Measurements from ENCODE around the gene PRKN.

PRKN gene

DNA sequence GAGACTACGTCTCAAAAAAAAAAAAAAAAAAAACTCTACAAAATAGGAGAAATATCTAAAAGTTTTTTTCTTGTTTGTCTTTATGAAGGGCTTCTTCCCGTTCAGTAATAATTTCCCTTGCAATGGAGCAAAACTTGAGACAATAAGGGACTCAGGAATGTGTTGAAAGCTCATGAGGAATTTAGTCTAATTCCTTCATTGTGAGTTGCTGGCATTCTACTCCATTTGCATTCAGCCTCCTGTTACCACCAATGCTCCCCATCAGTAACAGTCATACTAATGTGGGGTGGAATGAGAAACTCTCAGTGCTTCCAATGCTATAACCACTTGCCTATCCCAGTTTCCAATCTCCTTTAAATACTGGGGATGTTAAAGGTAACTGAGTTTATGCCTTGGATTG, 877.0 kb downstream of the PRKN start:
- H3K27me3 ChIP-seq (ENCODE audit: control insufficient read depth in 5 of 5, insufficient read depth in 4 of 5, low read length in 5 of 5): no peaks in the 10 kb centered on the region

DNA sequence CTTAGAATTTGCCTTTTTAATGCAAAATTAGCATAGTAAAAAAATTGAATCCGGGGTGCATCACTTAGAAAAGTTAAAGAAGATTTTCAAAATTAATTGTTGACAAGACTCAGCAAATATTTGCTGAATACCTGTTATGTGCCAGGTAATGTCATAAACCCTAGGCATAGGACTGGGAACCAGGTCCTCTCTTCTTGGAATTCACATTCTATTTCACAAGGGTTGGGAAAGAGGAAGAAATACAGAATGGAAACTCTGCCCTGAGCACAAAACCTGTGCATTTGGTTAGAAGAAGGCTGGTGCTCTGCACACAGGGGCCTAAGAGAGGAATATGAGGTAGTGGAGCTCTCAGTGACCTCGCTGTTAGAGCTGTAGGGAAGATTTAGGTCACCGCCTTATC, 879.9 kb downstream of the PRKN start:
- no peaks in the 10 kb centered on the region for H3K9me3 ChIP-seq (ENCODE audit: control insufficient read depth in 5 of 5, low read length in 5 of 5)
- H3K4me3 ChIP-seq (ENCODE audit: low read depth in 1 of 5, low read length in 5 of 5): no peak overlapping the region
- no peaks in the 10 kb centered on the region for H3K4me1 ChIP-seq (ENCODE audit: control insufficient read depth in 5 of 5, insufficient read depth in 5 of 5, low read length in 5 of 5)
- H3K36me3 ChIP-seq (ENCODE audit: control insufficient read depth in 5 of 5, insufficient read depth in 5 of 5, low read length in 5 of 5): no peaks in the 10 kb centered on the region
- H3K27me3 ChIP-seq (ENCODE audit: control insufficient read depth in 5 of 5, insufficient read depth in 4 of 5, low read length in 5 of 5): no peaks in the 10 kb centered on the region
- H3K9ac ChIP-seq (ENCODE audit: low read length in 5 of 5): no peak overlapping the region
- H3K27ac ChIP-seq (ENCODE audit: low read depth, low read length): no peak overlapping the region

More for the DNA sequence above, 877.0 kb downstream of the PRKN start:
- Histone ChIP-seq H3K4me1 (ENCODE audit: control insufficient read depth in 5 of 5, insufficient read depth in 5 of 5, low read length in 5 of 5) (no peaks in the 10 kb centered on the region), H3K4me3 (ENCODE audit: low read depth in 1 of 5, low read length in 5 of 5) (no peak overlapping the region), H3K36me3 (ENCODE audit: control insufficient read depth in 5 of 5, insufficient read depth in 5 of 5, low read length in 5 of 5) (no peaks in the 10 kb centered on the region), H3K9me3 (ENCODE audit: control insufficient read depth in 5 of 5, low read length in 5 of 5) (no peaks in the 10 kb centered on the region), H3K9ac (ENCODE audit: low read length in 5 of 5) (no peak overlapping the region), H3K27ac (ENCODE audit: low read depth, low read length) (no peak overlapping the region)

DNA sequence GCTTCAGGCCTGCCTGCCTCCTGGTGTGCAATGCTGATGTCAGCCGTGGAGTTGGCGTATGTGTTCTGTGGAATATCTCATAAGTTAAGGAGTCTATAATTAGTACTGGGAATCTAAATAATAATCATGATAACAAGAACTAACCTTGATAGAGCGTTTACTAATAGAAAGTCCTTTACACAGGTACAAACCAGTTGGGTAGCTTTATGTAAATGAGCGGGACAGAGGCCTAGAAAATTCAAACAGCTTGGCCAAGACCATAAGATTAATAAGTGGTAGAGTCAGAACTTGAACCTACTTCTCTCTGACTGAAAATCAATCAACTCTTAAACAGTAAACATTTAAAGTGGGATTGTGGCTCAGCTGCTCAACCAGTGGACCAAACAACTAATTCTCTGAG, 882.8 kb downstream of the PRKN start:
- H3K27me3 ChIP-seq (ENCODE audit: control insufficient read depth in 5 of 5, insufficient read depth in 4 of 5, low read length in 5 of 5): no peaks in the 10 kb centered on the region
- no peaks in the 10 kb centered on the region for H3K36me3 ChIP-seq (ENCODE audit: control insufficient read depth in 5 of 5, insufficient read depth in 5 of 5, low read length in 5 of 5)
- H3K27ac ChIP-seq (ENCODE audit: low read depth, low read length): no peak overlapping the region
- no peaks in the 10 kb centered on the region for H3K4me1 ChIP-seq (ENCODE audit: control insufficient read depth in 5 of 5, insufficient read depth in 5 of 5, low read length in 5 of 5)
- H3K9ac ChIP-seq (ENCODE audit: low read length in 5 of 5): no peak overlapping the region
- H3K9me3 ChIP-seq (ENCODE audit: control insufficient read depth in 5 of 5, low read length in 5 of 5): no peaks in the 10 kb centered on the region
- H3K4me3 ChIP-seq (ENCODE audit: low read depth in 1 of 5, low read length in 5 of 5): no peak overlapping the region

DNA sequence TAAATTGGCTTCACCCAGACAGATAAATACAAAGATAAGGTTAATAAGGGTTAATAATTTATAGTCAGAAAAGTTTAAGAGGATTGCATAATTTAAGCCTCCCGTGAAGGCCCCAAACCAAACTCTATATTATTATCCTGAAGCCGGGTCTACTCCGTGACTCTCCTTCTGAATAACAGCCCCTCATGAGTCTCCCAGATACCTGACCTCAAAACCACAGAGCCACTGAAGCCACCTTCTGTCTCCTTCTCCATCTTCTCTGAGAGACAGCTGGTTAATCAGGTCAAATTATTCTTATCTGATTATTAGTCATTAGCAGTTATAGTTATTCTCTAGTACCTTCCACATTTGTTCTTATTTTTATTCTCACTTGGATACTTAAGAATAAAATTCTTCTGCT, 884.5 kb downstream of the PRKN start:
- Histone ChIP-seq H3K36me3 (ENCODE audit: control insufficient read depth in 5 of 5, insufficient read depth in 5 of 5, low read length in 5 of 5) (no peaks in the 10 kb centered on the region), H3K9me3 (ENCODE audit: control insufficient read depth in 5 of 5, low read length in 5 of 5) (no peaks in the 10 kb centered on the region), H3K9ac (ENCODE audit: low read length in 5 of 5) (no peak overlapping the region), H3K27ac (ENCODE audit: low read depth, low read length) (no peak overlapping the region), H3K4me3 (ENCODE audit: low read depth in 1 of 5, low read length in 5 of 5) (no peak overlapping the region), H3K4me1 (ENCODE audit: control insufficient read depth in 5 of 5, insufficient read depth in 5 of 5, low read length in 5 of 5) (peaks cover 0 to 7% (median 0%) of the 10 kb centered on the region in 5 donors), H3K27me3 (ENCODE audit: control insufficient read depth in 5 of 5, insufficient read depth in 4 of 5, low read length in 5 of 5) (no peaks in the 10 kb centered on the region)

DNA sequence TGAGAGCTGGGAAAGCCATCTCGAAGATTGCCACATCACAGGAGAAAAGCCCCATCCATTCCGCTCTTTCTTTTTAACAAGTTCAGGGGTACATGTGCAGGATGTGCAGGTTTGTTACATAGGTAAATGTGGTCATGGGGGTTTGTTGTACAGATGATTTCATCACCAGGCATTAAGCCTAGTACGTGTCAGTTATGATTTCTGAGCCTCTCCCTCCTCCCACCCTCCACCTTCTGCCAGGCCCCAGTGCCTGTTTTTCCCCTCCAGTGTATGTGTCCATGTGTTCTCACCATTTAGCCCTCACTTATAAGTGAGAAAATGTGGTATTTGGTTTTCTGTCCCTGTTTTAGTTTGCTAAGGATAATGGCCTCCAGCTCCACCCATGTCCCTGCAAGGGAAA, 887.2 kb downstream of the PRKN start:
- Histone ChIP-seq H3K27me3 (ENCODE audit: control insufficient read depth in 5 of 5, insufficient read depth in 4 of 5, low read length in 5 of 5) (peaks cover 0 to under 1% (median 0%) of the 10 kb centered on the region in 5 donors), H3K4me1 (ENCODE audit: control insufficient read depth in 5 of 5, insufficient read depth in 5 of 5, low read length in 5 of 5) (peaks cover 0 to 7% (median 0%) of the 10 kb centered on the region in 5 donors)

DNA sequence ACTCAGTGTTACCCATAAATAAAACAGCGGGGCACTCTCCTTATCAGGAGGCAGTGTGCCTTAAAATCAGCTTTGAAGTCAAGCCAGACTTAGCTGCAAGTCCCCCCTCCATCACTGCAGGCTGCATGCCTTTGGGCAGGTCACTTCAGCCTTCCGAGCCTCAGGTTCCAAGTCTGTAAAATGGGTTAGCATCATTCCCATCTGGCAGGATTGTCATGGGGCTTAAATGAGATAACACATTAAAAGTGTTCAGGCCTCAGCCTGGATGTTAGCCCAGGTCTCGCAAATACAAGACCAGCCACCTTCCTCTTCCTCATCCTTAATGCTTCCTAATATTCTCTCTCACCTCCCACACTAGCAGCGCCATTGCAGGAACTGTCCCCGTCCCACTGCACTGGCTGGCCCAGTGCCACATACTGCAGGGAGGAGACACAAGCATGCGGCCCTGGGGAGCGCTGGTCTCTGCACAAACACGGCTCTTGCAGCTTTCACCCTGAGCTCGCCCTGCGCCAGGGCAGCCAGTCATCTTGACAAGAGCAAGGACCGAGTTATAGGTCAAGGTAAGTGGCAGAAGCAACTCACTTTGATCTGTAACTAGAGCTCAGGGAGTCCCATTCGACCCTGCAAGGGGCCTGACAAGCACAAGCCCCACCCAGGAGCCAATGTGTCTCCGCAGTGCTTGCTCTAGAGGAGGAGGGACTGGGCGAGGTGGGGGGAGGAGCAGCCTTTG, 889.1 kb downstream of the PRKN start:
- Histone ChIP-seq H3K9me3 (ENCODE audit: control insufficient read depth in 5 of 5, low read length in 5 of 5) (no peaks in the 10 kb centered on the region), H3K36me3 (ENCODE audit: control insufficient read depth in 5 of 5, insufficient read depth in 5 of 5, low read length in 5 of 5) (no peaks in the 10 kb centered on the region), H3K4me3 (ENCODE audit: low read depth in 1 of 5, low read length in 5 of 5) (no peak overlapping the region), H3K27me3 (ENCODE audit: control insufficient read depth in 5 of 5, insufficient read depth in 4 of 5, low read length in 5 of 5) (peaks cover 0 to 2% (median 0%) of the 10 kb centered on the region in 5 donors), H3K9ac (ENCODE audit: low read length in 5 of 5) (no peak overlapping the region), H3K4me1 (ENCODE audit: control insufficient read depth in 5 of 5, insufficient read depth in 5 of 5, low read length in 5 of 5) (peaks cover 0 to 7% (median under 1%) of the 10 kb centered on the region in 5 donors), H3K27ac (ENCODE audit: low read depth, low read length) (no peak overlapping the region)

More for the DNA sequence above, 887.2 kb downstream of the PRKN start:
- no peak overlapping the region for H3K27ac ChIP-seq (ENCODE audit: low read depth, low read length)
- H3K9ac ChIP-seq (ENCODE audit: low read length in 5 of 5): no peak overlapping the region
- H3K36me3 ChIP-seq (ENCODE audit: control insufficient read depth in 5 of 5, insufficient read depth in 5 of 5, low read length in 5 of 5): no peaks in the 10 kb centered on the region
- no peaks in the 10 kb centered on the region for H3K9me3 ChIP-seq (ENCODE audit: control insufficient read depth in 5 of 5, low read length in 5 of 5)
- no peak overlapping the region for H3K4me3 ChIP-seq (ENCODE audit: low read depth in 1 of 5, low read length in 5 of 5)

DNA sequence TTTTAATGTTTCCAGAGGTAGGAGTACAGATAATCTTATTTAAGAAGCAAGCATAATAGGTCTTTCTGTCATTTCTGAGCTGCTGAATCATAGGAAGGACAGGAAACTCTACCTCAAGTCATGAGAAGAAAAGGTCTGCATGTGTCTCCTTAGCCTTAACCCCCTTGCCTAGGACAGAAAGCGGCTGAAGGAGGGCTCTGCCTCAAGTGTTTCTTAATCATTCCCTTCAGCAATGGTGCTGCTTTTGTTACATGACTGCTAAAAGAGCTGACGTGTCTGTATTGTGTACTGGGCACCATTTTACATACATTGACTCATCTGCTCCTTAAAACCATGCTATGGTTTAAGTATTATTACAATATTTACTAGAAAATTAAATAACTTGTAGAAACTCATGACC, 889.7 kb downstream of the PRKN start:
- Histone ChIP-seq H3K9ac (ENCODE audit: low read length in 5 of 5) (no peak overlapping the region), H3K4me1 (ENCODE audit: control insufficient read depth in 5 of 5, insufficient read depth in 5 of 5, low read length in 5 of 5) (peaks cover 0 to 7% (median 3%) of the 10 kb centered on the region in 5 donors), H3K4me3 (ENCODE audit: low read depth in 1 of 5, low read length in 5 of 5) (no peak overlapping the region), H3K27ac (ENCODE audit: low read depth, low read length) (no peak overlapping the region), H3K36me3 (ENCODE audit: control insufficient read depth in 5 of 5, insufficient read depth in 5 of 5, low read length in 5 of 5) (no peaks in the 10 kb centered on the region), H3K27me3 (ENCODE audit: control insufficient read depth in 5 of 5, insufficient read depth in 4 of 5, low read length in 5 of 5) (peaks cover 0 to 2% (median 0%) of the 10 kb centered on the region in 5 donors), H3K9me3 (ENCODE audit: control insufficient read depth in 5 of 5, low read length in 5 of 5) (no peaks in the 10 kb centered on the region)

DNA sequence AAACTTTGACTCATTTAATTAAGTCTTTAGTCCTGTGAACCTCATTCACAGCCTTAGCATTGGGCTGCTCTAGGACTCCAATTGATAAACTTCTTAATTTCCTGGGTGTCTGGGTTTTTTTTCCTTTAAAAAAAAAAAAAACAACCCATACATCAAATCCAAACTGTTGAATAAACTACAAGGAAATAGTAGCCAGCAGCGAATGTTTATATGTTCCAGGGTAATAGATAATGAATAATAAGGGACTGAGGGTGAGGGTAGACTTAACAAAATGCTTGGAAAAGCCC, 890.2 kb downstream of the PRKN start:
- Histone ChIP-seq H3K9ac (ENCODE audit: low read length in 5 of 5) (no peak overlapping the region), H3K27ac (ENCODE audit: low read depth, low read length) (no peak overlapping the region), H3K36me3 (ENCODE audit: control insufficient read depth in 5 of 5, insufficient read depth in 5 of 5, low read length in 5 of 5) (no peaks in the 10 kb centered on the region), H3K9me3 (ENCODE audit: control insufficient read depth in 5 of 5, low read length in 5 of 5) (no peaks in the 10 kb centered on the region), H3K4me1 (ENCODE audit: control insufficient read depth in 5 of 5, insufficient read depth in 5 of 5, low read length in 5 of 5) (peaks cover 0 to 7% (median 3%) of the 10 kb centered on the region in 5 donors), H3K27me3 (ENCODE audit: control insufficient read depth in 5 of 5, insufficient read depth in 4 of 5, low read length in 5 of 5) (peaks cover 0 to 2% (median 0%) of the 10 kb centered on the region in 5 donors), H3K4me3 (ENCODE audit: low read depth in 1 of 5, low read length in 5 of 5) (no peak overlapping the region)

DNA sequence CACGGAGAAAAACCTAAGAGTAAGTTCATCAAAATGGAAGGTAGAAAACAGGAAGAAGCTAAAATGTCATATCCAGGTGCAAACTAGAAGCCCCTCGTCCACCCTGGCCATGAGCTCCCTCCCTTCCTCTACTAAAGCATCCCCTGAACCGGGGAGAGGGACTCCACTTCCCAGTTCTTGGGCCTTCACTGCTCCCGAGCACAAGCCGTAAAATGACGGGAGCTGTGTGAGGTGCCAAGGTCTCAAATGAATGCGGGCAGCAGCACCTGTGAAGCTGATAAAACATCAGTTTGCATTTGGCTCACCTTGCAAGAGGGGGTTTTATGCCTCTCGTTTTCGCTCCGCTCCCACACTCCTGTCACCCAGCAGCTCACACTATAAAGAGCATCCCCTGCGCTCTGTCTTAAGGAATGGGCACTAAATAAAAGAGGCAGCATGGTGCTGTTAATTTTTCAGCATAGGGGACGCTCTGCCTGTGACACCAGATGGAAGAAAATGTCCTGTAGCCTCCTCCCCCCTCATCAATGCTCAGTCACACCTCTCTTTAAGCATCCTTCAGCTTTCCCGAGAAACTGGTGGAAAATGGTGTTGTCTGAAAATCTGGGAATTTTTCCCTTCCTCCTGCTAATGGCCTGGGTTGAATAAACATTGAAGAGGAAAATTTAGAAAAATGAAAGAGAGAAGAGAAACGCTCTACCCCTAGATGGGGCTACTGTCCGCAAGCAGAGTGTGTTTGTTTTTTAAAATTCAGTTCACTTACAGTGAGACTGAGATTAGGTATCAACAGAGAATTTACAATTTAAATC, 890.7 kb downstream of the PRKN start:
- no peaks in the 10 kb centered on the region for H3K36me3 ChIP-seq (ENCODE audit: control insufficient read depth in 5 of 5, insufficient read depth in 5 of 5, low read length in 5 of 5)
- no peak overlapping the region for H3K4me3 ChIP-seq (ENCODE audit: low read depth in 1 of 5, low read length in 5 of 5)
- H3K9me3 ChIP-seq (ENCODE audit: control insufficient read depth in 5 of 5, low read length in 5 of 5): no peaks in the 10 kb centered on the region
- H3K4me1 ChIP-seq (ENCODE audit: control insufficient read depth in 5 of 5, insufficient read depth in 5 of 5, low read length in 5 of 5): peaks cover 0 to 7% (median 3%) of the 10 kb centered on the region in 5 donors
- peaks cover 0 to 2% (median 0%) of the 10 kb centered on the region in 5 donors for H3K27me3 ChIP-seq (ENCODE audit: control insufficient read depth in 5 of 5, insufficient read depth in 4 of 5, low read length in 5 of 5)
- H3K9ac ChIP-seq (ENCODE audit: low read length in 5 of 5): no peak overlapping the region
- H3K27ac ChIP-seq (ENCODE audit: low read depth, low read length): no peak overlapping the region

DNA sequence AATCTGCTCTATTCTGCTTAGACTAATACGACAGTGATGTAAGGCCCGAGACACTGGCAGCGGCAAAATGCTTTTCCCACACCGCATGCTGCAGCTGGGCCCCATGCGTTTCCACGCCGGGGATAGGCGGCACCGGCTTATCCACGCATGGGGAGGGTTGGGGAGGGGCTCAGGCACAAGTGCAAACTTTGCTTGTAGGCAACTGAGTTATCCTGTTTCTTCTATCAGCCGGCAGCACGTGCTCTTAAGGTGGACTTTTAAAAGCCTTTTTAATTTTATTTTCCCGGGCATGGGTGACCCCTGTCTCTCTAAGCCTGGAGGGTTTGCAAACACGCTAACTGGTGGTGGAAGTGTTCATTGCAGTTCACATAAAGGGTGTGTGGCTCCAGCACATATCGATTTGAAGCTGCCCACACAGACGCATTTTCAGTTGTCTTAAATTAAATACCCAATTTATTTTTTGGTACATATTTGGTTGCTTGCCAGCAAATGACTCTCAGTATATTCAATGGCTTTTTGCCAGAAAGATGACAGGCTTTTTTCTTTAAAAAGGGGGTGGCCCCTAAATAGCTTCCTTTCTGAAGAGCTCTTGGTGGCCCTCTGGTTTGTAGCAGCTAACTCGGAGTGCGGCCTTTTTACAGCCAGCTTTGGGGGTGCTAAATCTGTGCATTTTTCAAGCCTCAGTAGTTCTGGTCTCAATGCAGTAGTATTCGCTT, 891.9 kb downstream of the PRKN start:
- peaks cover 0 to 2% (median 0%) of the 10 kb centered on the region in 5 donors for H3K27me3 ChIP-seq (ENCODE audit: control insufficient read depth in 5 of 5, insufficient read depth in 4 of 5, low read length in 5 of 5)
- no peaks in the 10 kb centered on the region for H3K36me3 ChIP-seq (ENCODE audit: control insufficient read depth in 5 of 5, insufficient read depth in 5 of 5, low read length in 5 of 5)
- no peak overlapping the region for H3K27ac ChIP-seq (ENCODE audit: low read depth, low read length)
- H3K4me3 ChIP-seq (ENCODE audit: low read depth in 1 of 5, low read length in 5 of 5): no peak overlapping the region
- peaks cover 0 to 7% (median 3%) of the 10 kb centered on the region in 5 donors for H3K4me1 ChIP-seq (ENCODE audit: control insufficient read depth in 5 of 5, insufficient read depth in 5 of 5, low read length in 5 of 5)
- H3K9ac ChIP-seq (ENCODE audit: low read length in 5 of 5): no peak overlapping the region
- no peaks in the 10 kb centered on the region for H3K9me3 ChIP-seq (ENCODE audit: control insufficient read depth in 5 of 5, low read length in 5 of 5)
